Neural cell (in vitro differentiated cells): Measurements from ENCODE around the gene ATE1. TPM values are rescaled to one million over a fixed set of nuclear protein-coding genes. Genes with fewer than 3 reads are reported as not detected.

ENCODE experiments used
- H2AFZ ChIP-seq: fragments of 200-600, 300-800 bp; sonication (generic), shearing (Covaris generic); 2 replicates; pipeline ENCODE4 v1.6.0; 2014; ENCODE audit warnings: low read depth, mild to moderate bottlenecking, antibody characterized with exemption, low read length, moderate library complexity
- H3F3A ChIP-seq: fragments of 200-600 bp; shearing (Covaris generic); 2 replicates; pipeline ENCODE4 v1.6.1; 2016; ENCODE audit warnings: mild to moderate bottlenecking, moderate library complexity, mixed read lengths, antibody characterized with exemption, low read length; ENCODE audit not compliant: insufficient read depth, poor library complexity, severe bottlenecking
- H3K27ac ChIP-seq: fragments of 200-600, 300-800 bp; sonication (generic), shearing (Covaris generic); 2 replicates; pipeline ENCODE4 v1.5.1; 2014; ENCODE audit warnings: mild to moderate bottlenecking, low read length, moderate library complexity
- H3K27me3 ChIP-seq: fragments of 300-800, 200-600 bp; sonication (generic), shearing (Covaris generic); 2 replicates; pipeline ENCODE4 v1.6.0; 2014; ENCODE audit warnings: mild to moderate bottlenecking, low read depth, low read length, moderate library complexity; ENCODE audit not compliant: insufficient read depth
- H3K36me3 ChIP-seq: fragments of 300-800, 200-600 bp; sonication (generic), shearing (Covaris generic); 2 replicates; pipeline ENCODE4 v1.5.1; 2014; ENCODE audit warnings: mild to moderate bottlenecking, antibody characterized with exemption, low read length, moderate library complexity; ENCODE audit not compliant: insufficient read depth
- H3K4me2 ChIP-seq: fragments of 300-800, 200-600 bp; sonication (generic), shearing (Covaris generic); 2 replicates; pipeline ENCODE4 v1.6.0; 2014; ENCODE audit warnings: mild to moderate bottlenecking, low read length
- H3K4me3 ChIP-seq: fragments of 300-800, 200-600 bp; sonication (generic), shearing (Covaris generic); 2 replicates; pipeline ENCODE4 v1.5.1; 2014; ENCODE audit warnings: mild to moderate bottlenecking, low read length, moderate library complexity
- H3K79me2 ChIP-seq: fragments of 200-600 bp; shearing (Covaris generic); replicated peaks from 2 replicates; pipeline ENCODE4 v1.6.0; 2014; ENCODE audit warnings: mild to moderate bottlenecking, low read length, moderate library complexity; ENCODE audit not compliant: insufficient read depth
- H3K9ac ChIP-seq: fragments of 300-800, 200-600 bp; sonication (generic), shearing (Covaris generic); 2 replicates; pipeline ENCODE4 v1.6.1; 2016; ENCODE audit warnings: mild to moderate bottlenecking, low read length, mixed read lengths
- H3K9me2 ChIP-seq: fragments of 200-600 bp; shearing (Covaris generic); 2 replicates; pipeline ENCODE4 v1.6.1; 2016; ENCODE audit warnings: mild to moderate bottlenecking, low read length, mixed read lengths; ENCODE audit not compliant: insufficient read depth
- H3K9me3 ChIP-seq: fragments of 200-600, 300-800 bp; sonication (generic), shearing (Covaris generic); 2 replicates; pipeline ENCODE4 v1.6.1; 2016; ENCODE audit warnings: mild to moderate bottlenecking, mixed run types, low read length, moderate library complexity, mixed read lengths
- H4K20me1 ChIP-seq: fragments of 200-600 bp; shearing (Covaris generic); 2 replicates; pipeline ENCODE4 v1.6.1; 2016; ENCODE audit warnings: mild to moderate bottlenecking, mixed run types; ENCODE audit not compliant: insufficient read depth
- CTCF ChIP-seq: fragments of 450-650 bp; IDR thresholded peaks from 2 replicates; pipeline ENCODE4 v1.5.1; 2014; ENCODE audit warnings: antibody characterized with exemption, mild to moderate bottlenecking, moderate library complexity; ENCODE audit not compliant: poor library complexity, severe bottlenecking
- EP300 ChIP-seq: fragments of 450-650 bp; conservative IDR thresholded peaks from 2 replicates; pipeline ENCODE4 v1.6.1; 2014; ENCODE audit warnings: antibody characterized with exemption, mild to moderate bottlenecking, moderate library complexity; ENCODE audit not compliant: poor library complexity, severe bottlenecking
- EZH2 ChIP-seq: fragments of 200-600, 300-800 bp; shearing (Covaris generic), sonication (generic); IDR thresholded peaks from 2 replicates; pipeline ENCODE4 v1.6.1; 2014; ENCODE audit warnings: antibody characterized with exemption, low read length, borderline replicate concordance, mild to moderate bottlenecking; ENCODE audit not compliant: insufficient read depth, poor library complexity, severe bottlenecking
- MXI1 ChIP-seq: fragments of 450-650 bp; conservative IDR thresholded peaks from 2 replicates; pipeline ENCODE4 v1.6.1; 2014; ENCODE audit warnings: antibody characterized with exemption, mild to moderate bottlenecking; ENCODE audit not compliant: poor library complexity, severe bottlenecking
- POLR2AphosphoS5 ChIP-seq: IDR thresholded peaks from 2 replicates; pipeline ENCODE4 v1.6.1; 2012
- RAD21 ChIP-seq: fragments of 450-650 bp; conservative IDR thresholded peaks from 2 replicates; pipeline ENCODE4 v1.6.1; 2014; ENCODE audit warnings: antibody characterized with exemption, mild to moderate bottlenecking, moderate library complexity
- REST ChIP-seq: IDR thresholded peaks from 2 replicates; pipeline ENCODE4 v1.6.1; 2012; ENCODE audit warnings: borderline replicate concordance
- SMC3 ChIP-seq: fragments of 450-650 bp; conservative IDR thresholded peaks from 2 replicates; pipeline ENCODE4 v1.6.1; 2014; ENCODE audit warnings: antibody characterized with exemption, mild to moderate bottlenecking, moderate library complexity; ENCODE audit not compliant: poor library complexity
- TAF1 ChIP-seq: IDR thresholded peaks from 2 replicates; pipeline ENCODE4 v1.6.1; 2012; ENCODE audit warnings: low read depth
- polyA plus RNA-seq: library from polyadenylated mRNA; depleted of rRNA; stranded (reverse); fragments of >200 nt; gene quantifications from 2 replicates; pipeline ENCODE4 v1.2.3, GENCODE V29; 2014
- small RNA-seq, 3 experiments: library from RNA; depleted of rRNA; stranded (forward); fragments of <200 nt; gene quantifications; one replicate each; pipeline ENCODE3, GENCODE V24; 2012

ATE1 gene
- polyA plus RNA-seq, 1 donor from 2014 or later = 23.7 TPM

- H3K27me3 ChIP-seq = no peaks in the 10 kb centered on the region
- H3K4me3 ChIP-seq = no peak overlapping the region
Measured at GRCh38 chr10:121692626-121693025, 235.2 kb downstream of the ATE1 start.

GRCh38 chr10:121690970-121691369, 236.9 kb downstream of the ATE1 start:
- Histone ChIP-seq H2AFZ (no peak overlapping the region), H3F3A (no peaks in the 10 kb centered on the region)

More at GRCh38 chr10:121692626-121693025, 235.2 kb downstream of the ATE1 start:
- no peaks in the 10 kb centered on the region for H3K9me3 ChIP-seq
- no peaks in the 10 kb centered on the region for H3K36me3 ChIP-seq
- H3F3A ChIP-seq = no peaks in the 10 kb centered on the region
- H2AFZ ChIP-seq = no peak overlapping the region
- H3K9me2 ChIP-seq = no peaks in the 10 kb centered on the region
- no peak overlapping the region for H3K4me2 ChIP-seq
- no peaks in the 10 kb centered on the region for H3K79me2 ChIP-seq
- no peak for TF ChIP-seq RAD21
- TF ChIP-seq EZH2 = no peak
- TF ChIP-seq MXI1 = no peak
- no peak for TF ChIP-seq SMC3
- TF ChIP-seq CTCF = no peak
- no peak for TF ChIP-seq POLR2AphosphoS5
- no peak for TF ChIP-seq REST
- no peak for TF ChIP-seq EP300
- no peak for TF ChIP-seq TAF1
- no peak overlapping the region for H3K9ac ChIP-seq
- H4K20me1 ChIP-seq = no peaks in the 10 kb centered on the region
- H3K27ac ChIP-seq = no peak overlapping the region

More at GRCh38 chr10:121690970-121691369, 236.9 kb downstream of the ATE1 start:
- H3K4me2 ChIP-seq = no peak overlapping the region
- no peaks in the 10 kb centered on the region for H3K9me3 ChIP-seq
- no peaks in the 10 kb centered on the region for H3K36me3 ChIP-seq
- no peaks in the 10 kb centered on the region for H3K79me2 ChIP-seq
- H4K20me1 ChIP-seq = no peaks in the 10 kb centered on the region
- no peaks in the 10 kb centered on the region for H3K9me2 ChIP-seq
- no peak overlapping the region for H3K9ac ChIP-seq
- TF ChIP-seq POLR2AphosphoS5 (no peak), EZH2 (no peak), TAF1 (no peak), REST (no peak)
- H3K27me3 ChIP-seq = no peaks in the 10 kb centered on the region
- peak overlapping the region; percentile 8 for H3K27ac ChIP-seq
- H3K4me3 ChIP-seq = no peak overlapping the region

Small RNA genes within 50 kb of the gene (small RNA-seq; reads per million reads assigned to genes)
- 0 to 1.2 (median 0) reads per million in 3 experiments for gene RF00019
- 0 reads per million in 3 experiments for gene RF02219

Other genes with a start within 250 kb of the ATE1 start
- gene NSMCE4A, start 47.2 kb upstream of the ATE1 start, polyA plus RNA-seq = 133 and 138 TPM in 2 replicates
- 17.6 and 19.9 TPM in 2 replicates for gene TACC2, start 61.1 kb upstream of the ATE1 start, polyA plus RNA-seq